NB4 (cell line): ENCODE measurements around the gene CD44.

Experiments used
- CTCF ChIP-seq: IDR thresholded peaks from one replicate; pipeline ENCODE4 v1.5.1; 2012; ENCODE audit warnings: low read depth, low read length
- MYC ChIP-seq: IDR thresholded peaks from 2 replicates; pipeline ENCODE4 v1.6.1; 2011; ENCODE audit warnings: low read depth, low read length
- POLR2A ChIP-seq: IDR thresholded peaks from 2 replicates; pipeline ENCODE4 v1.6.1; 2011; ENCODE audit warnings: mild to moderate bottlenecking; ENCODE audit not compliant: insufficient read length; ENCODE audit errors: extremely low read depth

- TF ChIP-seq CTCF (peak; percentile 78), MYC (no peak), POLR2A (no peak)
Measured at GRCh38 chr11:35237860-35238715, 99.1 kb downstream of the CD44 start.
